HG02642 (cell line): ENCODE data around the gene NAV3.

Experiments used
- ATAC-seq: cut with Tn5 transposase; IDR thresholded peaks from one replicate; pipeline ENCODE4 v1.9.1; 2021; ENCODE audit warnings: mild to moderate bottlenecking; ENCODE audit not compliant: unreplicated experiment, poor library complexity

NAV3 gene

GRCh38 chr12:77837876-77838291 is 7.2 kb downstream of the NAV3 start:
- no peak for ATAC-seq

- no peak for ATAC-seq
Observed at GRCh38 chr12:77841521-77841920, 10.8 kb downstream of the NAV3 start.

- ATAC-seq = no peak
Observed at GRCh38 chr12:77842430-77842829, 11.7 kb downstream of the NAV3 start.

- ATAC-seq = no peak
Observed at GRCh38 chr12:77845831-77846230, 15.1 kb downstream of the NAV3 start.

GRCh38 chr12:77847060-77847541 is 16.4 kb downstream of the NAV3 start:
- ATAC-seq = peak; percentile 93

GRCh38 chr12:77847680-77848431 is 17.2 kb downstream of the NAV3 start:
- no peak for ATAC-seq

GRCh38 chr12:77850129-77850528 is 19.4 kb downstream of the NAV3 start:
- no peak for ATAC-seq

GRCh38 chr12:77850698-77851097 is 20.0 kb downstream of the NAV3 start:
- no peak for ATAC-seq

- ATAC-seq = no peak
Observed at GRCh38 chr12:77855548-77855947, 24.9 kb downstream of the NAV3 start.

- ATAC-seq = no peak
Observed at GRCh38 chr12:77861317-77861716, 30.6 kb downstream of the NAV3 start.

- no peak for ATAC-seq
Observed at GRCh38 chr12:77865178-77865577, 34.5 kb downstream of the NAV3 start.

GRCh38 chr12:77878901-77879300 is 48.2 kb downstream of the NAV3 start:
- ATAC-seq = no peak

GRCh38 chr12:77882709-77883108 is 52.0 kb downstream of the NAV3 start:
- ATAC-seq = no peak

GRCh38 chr12:77888611-77889010 is 57.9 kb downstream of the NAV3 start:
- no peak for ATAC-seq

GRCh38 chr12:77891518-77892147 is 60.9 kb downstream of the NAV3 start:
- no peak for ATAC-seq

GRCh38 chr12:77893918-77894317 is 63.2 kb downstream of the NAV3 start:
- ATAC-seq = no peak

GRCh38 chr12:77894556-77894955 is 63.9 kb downstream of the NAV3 start:
- no peak for ATAC-seq

- ATAC-seq = no peak
Observed at GRCh38 chr12:77895699-77896098, 65.0 kb downstream of the NAV3 start.

- ATAC-seq = no peak
Observed at GRCh38 chr12:77907936-77908335, 77.2 kb downstream of the NAV3 start.

- ATAC-seq = no peak
Observed at GRCh38 chr12:77914081-77914488, 83.4 kb downstream of the NAV3 start.

- no peak for ATAC-seq
Observed at GRCh38 chr12:77915071-77915600, 84.4 kb downstream of the NAV3 start.

GRCh38 chr12:77916276-77916675 is 85.6 kb downstream of the NAV3 start:
- no peak for ATAC-seq
